Activated naive CD4-positive, alpha-beta T cell treated with anti-CD3 and anti-CD28 coated beads for 36 hours (primary cell): ENCODE data around the gene PROK2. TPM values are rescaled to one million over a fixed set of nuclear protein-coding genes. Genes with fewer than 3 reads are reported as not detected.
A peak's percentile ranks its signal among the peaks of the same experiment; 100 is the strongest.

Experiments
- CTCF ChIA-PET: fragments of 350-600 bp; sonication (Branson Sonifier 250); formaldehyde crosslinking; loops from one replicate; lab custom pipeline; 2021; ENCODE audit warnings: antibody characterized with exemption; lab: Charles Lee
- DNase-seq: peaks from one replicate; pipeline ENCODE4 v3.0.0-alpha.2; 2020
- H3K27ac Mint-ChIP-seq: one replicate; pipeline ENCODE4 v1.8.0; 2021; ENCODE audit warnings: mild to moderate bottlenecking, mixed read lengths
- H3K27me3 Mint-ChIP-seq: one replicate; pipeline ENCODE4 v1.8.0; 2021; ENCODE audit warnings: low read depth, mixed read lengths
- H3K36me3 Mint-ChIP-seq: one replicate; pipeline ENCODE4 v1.8.0; 2021; ENCODE audit warnings: low read depth, mixed read lengths
- H3K4me1 Mint-ChIP-seq: one replicate; pipeline ENCODE4 v1.8.0; 2021; ENCODE audit warnings: low read depth, mixed read lengths
- H3K4me3 Mint-ChIP-seq: one replicate; pipeline ENCODE4 v1.8.0; 2021; ENCODE audit warnings: mild to moderate bottlenecking, moderate library complexity, mixed read lengths
- H3K9me3 Mint-ChIP-seq: one replicate; pipeline ENCODE4 v1.8.0; 2021; ENCODE audit warnings: mixed read lengths
- intact Hi-C: fragments of 100-400 bp; cut with micrococcal nuclease; formaldehyde crosslinking; loops from one replicate; pipeline ENCODE4 v1.15.1; 2023
- total RNA-seq, 2 experiments: library from RNA; stranded (reverse); gene quantifications; one replicate each; pipeline ENCODE4 v1.2.3, GENCODE V29; 2021

PROK2 gene
- total RNA-seq, 2 experiments from 2014 or later = 0.15 TPM; not detected in 1

GRCh38 chr3:71726146-71726545 lies 58.8 kb downstream of the PROK2 start:
- peak overlapping the region; percentile 91 for H3K27ac Mint-ChIP-seq
- no peaks in the 10 kb centered on the region for H3K36me3 Mint-ChIP-seq
- intact Hi-C loops = loop anchor here (2.0 to 10.0 kb wide), 6 partner anchors 29 to 1123 kb away; partner anchors contain the start of genes PROK2, RYBP and SHQ1
- H3K4me1 Mint-ChIP-seq = peaks cover 52% of the 10 kb centered on the region
- no peaks in the 10 kb centered on the region for H3K27me3 Mint-ChIP-seq
- CTCF ChIA-PET = no interaction called here
- DNase-seq = peak; percentile 66
- H3K9me3 Mint-ChIP-seq = no peaks in the 10 kb centered on the region
- H3K4me3 Mint-ChIP-seq = peak overlapping the region; percentile 90

- Mint-ChIP-seq H3K4me3 (peak within 1 kb of the TSS; percentile 90), H3K27ac (peak within 1 kb of the TSS; percentile 91), H3K9me3 (no peaks in the 10 kb centered on the region), H3K27me3 (no peaks in the 10 kb centered on the region), H3K4me1 (peaks cover 59% of the 10 kb centered on the region), H3K36me3 (peaks cover 5% of the 10 kb centered on the region)
- intact Hi-C loops = loop anchor here (2.0 to 10.0 kb wide), 5 partner anchors 62 to 1019 kb away; partner anchors contain the start of genes PROK2 and RYBP
- CTCF ChIA-PET = interaction anchor here (1.8 to 6.6 kb wide), 2 partner anchors 8 to 15 kb away, joined by 3 to 48 read pairs; no protein-coding TSS in a partner anchor
- DNase-seq = peak; percentile 31
These were observed 59.5 kb downstream of the PROK2 start, which contains the start of gene EIF4E3 for GRCh38 chr3:71725271-71725991. TSS of gene EIF4E3 (minus strand) at chr3:71725402. CDS start at chr3:71725367, 35 bp downstream.

- intact Hi-C loops = loop anchor here (1.0 to 10.0 kb wide), 12 partner anchors 63 to 1363 kb away; partner anchors contain the start of genes PROK2 and RYBP
- peak overlapping the region; percentile 85 for H3K27ac Mint-ChIP-seq
- H3K4me3 Mint-ChIP-seq = peak overlapping the region; percentile 77
- CTCF ChIA-PET = interaction anchor here (1.1 to 6.6 kb wide), 3 partner anchors 9 to 31 kb away, joined by 3 to 48 read pairs (median 3); no protein-coding TSS in a partner anchor
- peaks cover 5% of the 10 kb centered on the region for H3K36me3 Mint-ChIP-seq
- H3K27me3 Mint-ChIP-seq = no peaks in the 10 kb centered on the region
- H3K9me3 Mint-ChIP-seq = no peaks in the 10 kb centered on the region
- H3K4me1 Mint-ChIP-seq = peaks cover 56% of the 10 kb centered on the region
- peak; percentile 44 for DNase-seq
These were observed 60.2 kb downstream of the PROK2 start for GRCh38 chr3:71724584-71725270.

GRCh38 chr3:71724171-71724453 lies 60.8 kb downstream of the PROK2 start:
- Mint-ChIP-seq H3K9me3 (no peaks in the 10 kb centered on the region), H3K4me1 (peaks cover 57% of the 10 kb centered on the region), H3K27ac (peak overlapping the region; percentile 85), H3K4me3 (peak overlapping the region; percentile 77), H3K27me3 (no peaks in the 10 kb centered on the region), H3K36me3 (peaks cover 5% of the 10 kb centered on the region)
- DNase-seq = no peak
- intact Hi-C loops = loop anchor here (1.0 to 10.0 kb wide), 11 partner anchors 150 to 1363 kb away; partner anchors contain the start of gene RYBP
- CTCF ChIA-PET = interaction anchor here (0.6 to 6.6 kb wide), 5 partner anchors 9 to 69 kb away, joined by 3 to 48 read pairs (median 3); no protein-coding TSS in a partner anchor

- CTCF ChIA-PET = interaction anchor here (0.6 to 6.6 kb wide), 7 partner anchors 10 to 151 kb away, joined by 3 to 48 read pairs (median 3); no protein-coding TSS in a partner anchor
- H3K27ac Mint-ChIP-seq = peak overlapping the region; percentile 85
- peaks cover 60% of the 10 kb centered on the region for H3K4me1 Mint-ChIP-seq
- no peaks in the 10 kb centered on the region for H3K27me3 Mint-ChIP-seq
- H3K36me3 Mint-ChIP-seq = peaks cover 5% of the 10 kb centered on the region
- H3K9me3 Mint-ChIP-seq = no peaks in the 10 kb centered on the region
- peak; percentile 74 for DNase-seq
- peak overlapping the region; percentile 77 for H3K4me3 Mint-ChIP-seq
- intact Hi-C loops = loop anchor here (1.0 to 10.0 kb wide), 12 partner anchors 151 to 1364 kb away; partner anchors contain the start of gene RYBP
These were observed 61.3 kb downstream of the PROK2 start for GRCh38 chr3:71723452-71724170.

GRCh38 chr3:71722693-71723092 lies 62.3 kb downstream of the PROK2 start:
- peak overlapping the region; percentile 85 for H3K27ac Mint-ChIP-seq
- peak overlapping the region; percentile 45 for H3K4me3 Mint-ChIP-seq
- CTCF ChIA-PET = interaction anchor here (1.0 to 6.6 kb wide), 5 partner anchors 9 to 152 kb away, joined by 3 to 48 read pairs (median 4); no protein-coding TSS in a partner anchor
- intact Hi-C loops = loop anchor here (1.0 to 10.0 kb wide), 11 partner anchors 20 to 1365 kb away; partner anchors contain the start of gene RYBP
- peak; percentile 12 for DNase-seq
- H3K4me1 Mint-ChIP-seq = peaks cover 70% of the 10 kb centered on the region
- no peaks in the 10 kb centered on the region for H3K27me3 Mint-ChIP-seq
- peaks cover 5% of the 10 kb centered on the region for H3K36me3 Mint-ChIP-seq
- H3K9me3 Mint-ChIP-seq = no peaks in the 10 kb centered on the region

Other genes with a start within 250 kb of the PROK2 start
- 10 to 100 TPM; 95.2 to 97.4 TPM for gene FOXP1, start 201.4 kb downstream of the PROK2 start, total RNA-seq
- gene EIF4E3, start 59.7 kb downstream of the PROK2 start, total RNA-seq = 10 to 100 TPM; 25.2 to 26.2 TPM
- under 1 TPM; 0.74 to 0.93 TPM for gene GPR27, start 31.3 kb downstream of the PROK2 start, total RNA-seq